H9 (cell line): ENCODE data around the gene FGF12. TPM values are rescaled to one million over a fixed set of nuclear protein-coding genes. Genes with fewer than 3 reads are reported as not detected.

Source experiments
- DNase-seq: peaks from one replicate; pipeline ENCODE4 v3.0.0-alpha.2; 2017
- H2AFZ ChIP-seq: one replicate; pipeline ENCODE4 v1.6.1; 2013; ENCODE audit warnings: mild to moderate bottlenecking, low read length, control low read depth, moderate library complexity
- H2AK5ac ChIP-seq: 2 replicates; pipeline ENCODE4 v1.6.1; 2013; ENCODE audit warnings: low read length, control low read depth, mixed read lengths; ENCODE audit not compliant: insufficient read length
- H2BK120ac ChIP-seq: one replicate; pipeline ENCODE4 v1.6.1; 2013; ENCODE audit warnings: low read depth, mild to moderate bottlenecking, low read length, control low read depth, inconsistent platforms; ENCODE audit not compliant: poor library complexity, severe bottlenecking
- H2BK12ac ChIP-seq: 2 replicates; pipeline ENCODE4 v1.6.1; 2013; ENCODE audit warnings: low read length, control low read depth, mixed read lengths, low read depth; ENCODE audit not compliant: insufficient read length
- H2BK15ac ChIP-seq: 2 replicates; pipeline ENCODE4 v1.6.1; 2013; ENCODE audit warnings: low read depth, low read length, control low read depth
- H2BK20ac ChIP-seq: one replicate; pipeline ENCODE4 v1.6.1; 2013; ENCODE audit warnings: low read depth, mild to moderate bottlenecking, low read length, control low read depth, inconsistent platforms; ENCODE audit not compliant: poor library complexity, severe bottlenecking
- H2BK5ac ChIP-seq: 2 replicates; pipeline ENCODE4 v1.6.1; 2013; ENCODE audit warnings: low read length, control low read depth, mixed read lengths; ENCODE audit not compliant: insufficient read length
- H3K14ac ChIP-seq: 2 replicates; pipeline ENCODE4 v1.6.1; 2013; ENCODE audit warnings: low read length, control low read depth; ENCODE audit not compliant: insufficient read depth
- H3K18ac ChIP-seq: 2 replicates; pipeline ENCODE4 v1.6.1; 2013; ENCODE audit warnings: low read depth, mild to moderate bottlenecking, mixed read lengths, low read length, control low read depth; ENCODE audit not compliant: insufficient read length
- H3K23ac ChIP-seq: 2 replicates; pipeline ENCODE4 v1.6.1; 2013; ENCODE audit warnings: low read length, control low read depth, mixed read lengths, low read depth; ENCODE audit not compliant: insufficient read length
- H3K23me2 ChIP-seq: 2 replicates; pipeline ENCODE4 v1.6.1; 2013; ENCODE audit warnings: low read depth, mild to moderate bottlenecking, mixed read lengths, low read length, control low read depth; ENCODE audit not compliant: insufficient read length, poor library complexity, severe bottlenecking
- H3K27ac ChIP-seq: 2 replicates; pipeline ENCODE4 v1.5.1; 2013; ENCODE audit warnings: low read length, control low read depth, mixed read lengths, low read depth; ENCODE audit not compliant: insufficient read length
- H3K27me3 ChIP-seq: 2 replicates; pipeline ENCODE4 v1.6.1; 2013; ENCODE audit warnings: low read length, control low read depth, inconsistent platforms; ENCODE audit not compliant: insufficient read depth
- H3K4ac ChIP-seq: 2 replicates; pipeline ENCODE4 v1.6.1; 2013; ENCODE audit warnings: low read depth, mild to moderate bottlenecking, control low read depth, inconsistent platforms, low read length, moderate library complexity
- H3K4me1 ChIP-seq: 2 replicates; pipeline ENCODE4 v1.6.1; 2013; ENCODE audit warnings: low read length, control low read depth, inconsistent platforms; ENCODE audit not compliant: insufficient read depth
- H3K4me2 ChIP-seq: 2 replicates; pipeline ENCODE4 v1.6.1; 2013; ENCODE audit warnings: low read length, control low read depth, mixed read lengths; ENCODE audit not compliant: insufficient read length, insufficient read depth
- H3K56ac ChIP-seq: 2 replicates; pipeline ENCODE4 v1.6.1; 2013; ENCODE audit warnings: low read depth, mild to moderate bottlenecking, mixed read lengths, low read length, control low read depth; ENCODE audit not compliant: insufficient read length
- H3K79me1 ChIP-seq: 2 replicates; pipeline ENCODE4 v1.6.1; 2013; ENCODE audit warnings: low read depth, mild to moderate bottlenecking, moderate library complexity, low read length, control low read depth, inconsistent platforms; ENCODE audit not compliant: insufficient read depth, poor library complexity, severe bottlenecking
- H3K79me2 ChIP-seq: 2 replicates; pipeline ENCODE4 v1.6.1; 2013; ENCODE audit warnings: low read length, control low read depth, inconsistent platforms; ENCODE audit not compliant: insufficient read depth
- H3K9ac ChIP-seq: 2 replicates; pipeline ENCODE4 v1.6.1; 2013; ENCODE audit warnings: low read length, control low read depth, mixed read lengths; ENCODE audit not compliant: insufficient read length; ENCODE audit errors: extremely low read depth
- H3K9me3 ChIP-seq: one replicate; pipeline ENCODE4 v1.6.1; 2013; ENCODE audit warnings: low read depth, low read length, inconsistent platforms; ENCODE audit not compliant: control insufficient read depth
- H3T11ph ChIP-seq: one replicate; pipeline ENCODE4 v1.6.1; 2013; ENCODE audit warnings: mild to moderate bottlenecking, low read length, control low read depth, inconsistent platforms
- H4K20me1 ChIP-seq: one replicate; pipeline ENCODE4 v1.6.1; 2013; ENCODE audit not compliant: control insufficient read depth, insufficient read length, insufficient read depth
- H4K5ac ChIP-seq: 2 replicates; pipeline ENCODE4 v1.6.1; 2013; ENCODE audit warnings: low read depth, mild to moderate bottlenecking, mixed read lengths, low read length, control low read depth; ENCODE audit not compliant: insufficient read length
- H4K8ac ChIP-seq: replicated peaks from 2 replicates; pipeline ENCODE4 v1.6.1; 2013; ENCODE audit warnings: low read length, control low read depth, mixed read lengths, low read depth; ENCODE audit not compliant: insufficient read length
- H4K91ac ChIP-seq: 2 replicates; pipeline ENCODE4 v1.6.1; 2013; ENCODE audit warnings: low read depth, mild to moderate bottlenecking, moderate library complexity, mixed read lengths, low read length, control low read depth; ENCODE audit not compliant: insufficient read length
- H3K27ac Mint-ChIP-seq, 3 experiments: 2 replicates in 2 of 3; 3 replicates in 1 of 3; pipeline ENCODE4 v1.8.0; 2020 to 2021; ENCODE audit warnings: mixed read lengths in 3 of 3, mild to moderate bottlenecking in 1 of 3, moderate library complexity in 1 of 3
- H3K27me3 Mint-ChIP-seq: 2 replicates; pipeline ENCODE4 v1.8.0; 2021; ENCODE audit warnings: low read depth, mild to moderate bottlenecking, moderate library complexity, mixed read lengths
- H3K36me3 Mint-ChIP-seq, 3 experiments: 2 replicates in 2 of 3; 3 replicates in 1 of 3; pipeline ENCODE4 v1.8.0; 2020 to 2021; ENCODE audit warnings: low read depth in 3 of 3, mixed read lengths in 3 of 3; ENCODE audit not compliant: insufficient read depth in 1 of 3
- H3K4me1 Mint-ChIP-seq, 2 experiments: 2 replicates each; pipeline ENCODE4 v1.8.0; 2020; ENCODE audit warnings: mixed read lengths in 2 of 2
- H3K4me3 Mint-ChIP-seq, 2 experiments: 2 replicates in 1 of 2; 3 replicates in 1 of 2; pipeline ENCODE4 v1.8.0; 2020 to 2021; ENCODE audit warnings: mild to moderate bottlenecking in 2 of 2, mixed read lengths in 2 of 2, moderate library complexity in 1 of 2
- H3K9me3 Mint-ChIP-seq, 2 experiments: 2 replicates in 1 of 2; 3 replicates in 1 of 2; pipeline ENCODE4 v1.8.0; 2020; ENCODE audit warnings: mild to moderate bottlenecking in 2 of 2, mixed read lengths in 2 of 2, moderate library complexity in 1 of 2
- total RNA-seq: library from RNA; stranded (reverse); gene quantifications from 2 replicates; pipeline ENCODE4 v1.2.1, GENCODE V29; 2021
- TF ChIP-seq, protein P1 (sequence below): fragments of 200-600 bp; sonication (generic); conservative IDR thresholded peaks from 3 replicates; pipeline ENCODE4 v1.8.0; 2021; ENCODE audit warnings: antibody characterized with exemption, mild to moderate bottlenecking

FGF12 gene
- total RNA-seq, 1 experiment from 2014 or later, result 5.6 TPM

DNA sequence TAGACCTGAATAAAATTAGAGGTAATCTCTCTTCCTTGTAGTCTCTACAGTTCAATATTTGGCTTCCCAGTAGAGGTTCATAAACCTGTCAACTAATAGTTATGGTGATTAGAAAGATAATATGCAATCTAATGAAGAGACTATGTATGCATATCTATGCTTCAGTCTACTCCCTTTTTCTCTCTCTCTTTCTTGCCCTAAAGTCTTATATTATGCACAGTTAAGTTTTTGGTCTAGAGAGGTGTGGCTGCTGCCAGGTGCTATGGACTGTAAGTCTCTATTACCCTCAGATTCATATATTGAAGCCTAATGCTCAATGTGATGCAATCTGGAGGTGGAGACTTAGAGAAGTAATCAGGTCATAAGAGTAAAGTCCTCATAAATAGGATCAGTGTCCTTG lies 413.7 kb downstream of the FGF12 start:
- Histone ChIP-seq H2AFZ (no peak overlapping the region), H3K23me2 (no peaks in the 10 kb centered on the region), H2BK15ac (no peak overlapping the region), H3K4me2 (no peak overlapping the region), H3K4ac (no peak overlapping the region), H3T11ph (no peak overlapping the region), H3K23ac (no peak overlapping the region), H3K9me3 (no peaks in the 10 kb centered on the region), H3K27me3 (no peaks in the 10 kb centered on the region), H3K56ac (no peak overlapping the region), H2BK20ac (no peak overlapping the region), H3K27ac (no peak overlapping the region), H3K9ac (no peak overlapping the region), H2AK5ac (no peak overlapping the region), H3K18ac (no peak overlapping the region), H4K5ac (no peak overlapping the region), H3K79me1 (no peaks in the 10 kb centered on the region), H2BK5ac (no peak overlapping the region), H4K91ac (no peak overlapping the region), H2BK12ac (no peak overlapping the region), H3K79me2 (no peaks in the 10 kb centered on the region), H4K20me1 (no peaks in the 10 kb centered on the region), H4K8ac (no peak overlapping the region), H2BK120ac (no peak overlapping the region), H3K4me1 (no peaks in the 10 kb centered on the region), H3K14ac (no peak overlapping the region)
- TF ChIP-seq, protein P1, sequence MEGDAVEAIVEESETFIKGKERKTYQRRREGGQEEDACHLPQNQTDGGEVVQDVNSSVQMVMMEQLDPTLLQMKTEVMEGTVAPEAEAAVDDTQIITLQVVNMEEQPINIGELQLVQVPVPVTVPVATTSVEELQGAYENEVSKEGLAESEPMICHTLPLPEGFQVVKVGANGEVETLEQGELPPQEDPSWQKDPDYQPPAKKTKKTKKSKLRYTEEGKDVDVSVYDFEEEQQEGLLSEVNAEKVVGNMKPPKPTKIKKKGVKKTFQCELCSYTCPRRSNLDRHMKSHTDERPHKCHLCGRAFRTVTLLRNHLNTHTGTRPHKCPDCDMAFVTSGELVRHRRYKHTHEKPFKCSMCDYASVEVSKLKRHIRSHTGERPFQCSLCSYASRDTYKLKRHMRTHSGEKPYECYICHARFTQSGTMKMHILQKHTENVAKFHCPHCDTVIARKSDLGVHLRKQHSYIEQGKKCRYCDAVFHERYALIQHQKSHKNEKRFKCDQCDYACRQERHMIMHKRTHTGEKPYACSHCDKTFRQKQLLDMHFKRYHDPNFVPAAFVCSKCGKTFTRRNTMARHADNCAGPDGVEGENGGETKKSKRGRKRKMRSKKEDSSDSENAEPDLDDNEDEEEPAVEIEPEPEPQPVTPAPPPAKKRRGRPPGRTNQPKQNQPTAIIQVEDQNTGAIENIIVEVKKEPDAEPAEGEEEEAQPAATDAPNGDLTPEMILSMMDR, result no peak
- Mint-ChIP-seq H3K9me3 (no peaks in the 10 kb centered on the region), H3K36me3 (no peaks in the 10 kb centered on the region; a peak in 1 of 7 replicates), H3K27me3 (no peaks in the 10 kb centered on the region), H3K27ac (no peak overlapping the region), H3K4me1 (no peaks in the 10 kb centered on the region), H3K4me3 (no peak overlapping the region)
- DNase-seq, result no peak
